HG03565 (cell line): ENCODE measurements around the gene ANKRD6.
"Not testable (repeated sequence)": the region's sequence is repeated elsewhere in the genome, so short reads cannot be mapped to it uniquely, and the experiment has no call there.

ENCODE experiments used
- ATAC-seq: cut with Tn5 transposase; IDR thresholded peaks from one replicate; pipeline ENCODE4 v1.9.1; 2021; ENCODE audit warnings: mild to moderate bottlenecking, moderate library complexity; ENCODE audit not compliant: unreplicated experiment

Gene ANKRD6

GRCh38 chr6:89432875-89433251 is at the start of gene ANKRD6:
TSS of gene ANKRD6 (plus strand) at chr6:89433152. CDS start at chr6:89566977, 133,825 bp downstream.
- peak; percentile 79 for ATAC-seq

- no peak for ATAC-seq
Measured at GRCh38 chr6:89385156-89385667, 47.7 kb upstream of the ANKRD6 start.

- no peak for ATAC-seq
Measured at GRCh38 chr6:89385846-89386245, 47.1 kb upstream of the ANKRD6 start.

GRCh38 chr6:89386917-89387491 is 45.9 kb upstream of the ANKRD6 start:
- ATAC-seq = no peak

GRCh38 chr6:89387516-89388201 is 45.3 kb upstream of the ANKRD6 start:
- peak; percentile 95 for ATAC-seq

GRCh38 chr6:89388846-89389245 is 44.1 kb upstream of the ANKRD6 start:
- ATAC-seq = no peak

GRCh38 chr6:89392823-89393222 is 40.1 kb upstream of the ANKRD6 start:
- ATAC-seq = no peak

GRCh38 chr6:89393659-89394058 is 39.3 kb upstream of the ANKRD6 start:
- ATAC-seq = no peak

- ATAC-seq = not testable (repeated sequence)
Measured at GRCh38 chr6:89397884-89398283, 35.1 kb upstream of the ANKRD6 start.

- ATAC-seq = no peak
Measured at GRCh38 chr6:89398762-89399525, 34.0 kb upstream of the ANKRD6 start.

- ATAC-seq = no peak
Measured at GRCh38 chr6:89400050-89400449, 32.9 kb upstream of the ANKRD6 start.

GRCh38 chr6:89400912-89401399 is 32.0 kb upstream of the ANKRD6 start:
- no peak for ATAC-seq

GRCh38 chr6:89402776-89403175 is 30.2 kb upstream of the ANKRD6 start:
- ATAC-seq = no peak

GRCh38 chr6:89404512-89404911 is 28.4 kb upstream of the ANKRD6 start:
- no peak for ATAC-seq

- ATAC-seq = no peak
Measured at GRCh38 chr6:89406141-89406540, 26.8 kb upstream of the ANKRD6 start.

- no peak for ATAC-seq
Measured at GRCh38 chr6:89409461-89410035, 23.4 kb upstream of the ANKRD6 start.

GRCh38 chr6:89410231-89410761 is 22.7 kb upstream of the ANKRD6 start:
- ATAC-seq = no peak

GRCh38 chr6:89410788-89411144 is 22.2 kb upstream of the ANKRD6 start:
- ATAC-seq = no peak

GRCh38 chr6:89411145-89412070 is 21.5 kb upstream of the ANKRD6 start:
- peak; percentile 17 for ATAC-seq
